GM21515 (cell line): ENCODE measurements around the gene CFAP54.
"Not testable (repeated sequence)": the region's sequence is repeated elsewhere in the genome, so short reads cannot be mapped to it uniquely, and the experiment has no call there.

Experiments used
- ATAC-seq: cut with Tn5 transposase; IDR thresholded peaks from one replicate; pipeline ENCODE4 v1.9.1; 2021; ENCODE audit not compliant: unreplicated experiment

CFAP54 gene

DNA sequence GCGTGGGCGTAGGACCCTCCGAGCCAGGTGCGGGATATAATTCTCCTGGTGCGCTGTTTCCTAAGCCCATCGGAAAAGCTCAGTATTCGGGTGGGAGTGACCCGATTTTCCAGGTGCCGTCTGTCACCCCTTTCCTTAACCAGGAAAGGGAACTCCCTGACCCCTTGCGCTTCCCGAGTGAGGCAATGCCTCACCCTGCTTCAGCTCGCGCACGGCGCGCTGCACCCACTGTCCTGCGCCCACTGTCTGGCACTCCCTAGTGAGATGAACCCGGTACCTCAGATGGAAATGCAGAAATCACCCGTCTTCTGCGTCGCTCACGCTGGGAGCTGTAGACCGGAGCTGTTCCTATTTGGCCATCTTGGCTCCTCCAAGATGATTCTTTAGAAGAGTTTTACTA, 240.1 kb downstream of the CFAP54 start:
- ATAC-seq: not testable (repeated sequence)

DNA sequence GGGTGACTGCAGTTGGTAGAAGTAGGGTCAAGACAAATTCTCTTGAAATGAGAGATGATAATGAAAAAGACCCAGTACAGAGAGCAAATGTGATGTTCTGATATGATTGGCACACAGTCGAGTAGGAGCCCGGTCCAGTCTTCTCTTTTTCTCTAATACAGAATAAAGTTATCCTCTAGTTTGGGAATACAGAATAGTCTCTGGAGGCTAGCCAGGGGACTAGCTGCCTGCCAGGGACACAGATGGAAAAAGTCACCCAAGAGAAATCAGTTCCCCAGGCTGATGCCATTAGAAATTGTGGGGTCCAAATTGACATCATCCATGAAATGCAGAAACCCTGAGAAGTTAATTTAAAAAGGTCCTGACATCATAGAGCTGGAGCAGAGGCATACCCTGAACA, 240.5 kb downstream of the CFAP54 start:
- ATAC-seq: no peak

DNA sequence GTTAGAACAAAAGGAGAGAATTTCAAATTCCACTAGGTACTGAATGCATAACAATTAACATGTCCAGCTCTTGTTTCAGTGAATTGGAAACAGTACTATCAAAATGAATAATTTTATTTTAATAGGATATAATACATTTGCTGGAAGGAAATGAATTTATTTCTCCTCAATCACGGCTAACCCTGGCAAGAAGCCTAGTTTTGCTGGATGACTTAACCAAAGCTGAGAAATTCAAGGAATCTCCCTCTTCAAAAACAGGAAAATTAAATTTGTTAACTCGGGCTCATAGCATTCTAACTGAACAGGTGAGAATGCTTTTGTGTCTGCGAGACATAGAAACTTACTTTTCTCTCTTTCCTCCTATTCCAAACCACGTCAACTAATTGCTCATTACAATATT, 254.2 kb downstream of the CFAP54 start:
- no peak for ATAC-seq

DNA sequence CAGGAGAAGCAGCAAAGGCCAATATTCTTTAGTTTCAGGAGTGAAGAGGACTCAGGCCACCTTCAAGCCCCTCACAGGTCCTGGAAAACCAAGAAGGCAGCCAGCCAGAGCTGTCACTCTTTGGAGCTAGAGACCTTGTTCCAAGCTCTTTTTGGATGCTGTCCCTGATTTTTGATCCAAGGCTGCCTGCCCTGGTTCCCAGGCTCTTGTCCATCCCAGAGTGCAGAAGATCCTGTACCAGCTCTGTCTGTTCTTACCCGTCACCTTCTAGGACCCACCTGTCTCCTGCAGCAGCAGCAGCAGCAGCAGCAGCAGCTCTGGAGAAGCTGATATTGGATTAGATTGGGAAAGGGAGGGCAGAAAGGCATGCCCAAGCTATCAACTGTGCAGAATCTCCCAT, 260.6 kb downstream of the CFAP54 start:
- no peak for ATAC-seq

DNA sequence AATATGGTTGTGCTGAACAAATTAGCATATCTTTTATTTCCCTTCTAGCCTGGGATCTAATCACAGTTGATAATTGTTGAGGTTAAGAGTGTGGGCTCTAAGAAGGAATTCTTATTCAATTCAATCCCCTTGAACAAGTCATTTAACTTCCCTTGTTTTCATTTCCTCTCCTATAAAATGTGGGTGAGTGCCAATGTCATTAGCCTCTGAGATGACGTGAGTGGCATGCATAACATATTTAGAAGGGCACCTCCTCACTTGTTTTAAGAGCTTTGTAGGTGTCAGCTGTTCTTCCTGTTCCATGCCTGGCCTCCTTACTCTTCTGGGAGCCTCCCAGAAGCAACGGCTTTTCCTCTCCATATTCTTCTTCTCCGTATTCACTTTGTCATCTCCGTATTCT, 262.2 kb downstream of the CFAP54 start:
- no peak for ATAC-seq

DNA sequence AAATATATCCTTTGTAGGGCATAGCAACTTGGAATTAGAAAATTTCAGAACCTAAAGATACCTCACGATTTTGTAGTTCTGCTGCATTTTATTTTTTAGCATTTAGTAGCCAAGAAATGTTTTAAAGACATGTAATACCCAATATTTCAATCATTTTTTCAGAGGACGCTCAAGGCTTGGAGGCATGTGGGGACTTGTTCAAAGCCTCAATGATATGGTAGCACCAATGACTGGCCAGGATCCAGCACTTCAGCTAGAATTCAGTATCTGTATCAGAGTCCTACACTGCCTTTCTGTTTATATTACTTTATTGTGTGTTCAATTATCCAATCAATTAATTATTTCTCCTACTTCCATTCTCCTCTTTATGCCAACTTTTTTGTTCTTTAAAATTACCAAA, 262.8 kb downstream of the CFAP54 start:
- no peak for ATAC-seq

DNA sequence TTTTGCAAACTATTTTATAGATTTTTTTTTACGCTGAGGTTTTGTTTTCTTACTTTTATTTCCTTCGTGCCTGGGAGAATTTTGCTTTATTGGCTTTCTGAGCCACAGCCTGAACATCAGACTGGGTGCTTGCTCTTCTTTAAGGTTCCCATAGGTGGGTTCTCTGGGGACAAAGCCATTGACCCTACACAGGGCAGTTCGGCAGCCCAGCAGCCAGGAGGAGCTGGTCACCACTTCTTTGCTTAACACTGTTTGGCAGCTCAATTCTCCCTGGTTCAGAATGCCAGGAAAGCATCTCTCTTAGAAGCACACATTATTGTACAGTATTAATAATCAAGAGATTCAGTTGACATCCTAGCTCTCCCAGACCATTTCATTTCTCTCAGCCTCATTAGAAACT, 276.9 kb downstream of the CFAP54 start:
- ATAC-seq: no peak

DNA sequence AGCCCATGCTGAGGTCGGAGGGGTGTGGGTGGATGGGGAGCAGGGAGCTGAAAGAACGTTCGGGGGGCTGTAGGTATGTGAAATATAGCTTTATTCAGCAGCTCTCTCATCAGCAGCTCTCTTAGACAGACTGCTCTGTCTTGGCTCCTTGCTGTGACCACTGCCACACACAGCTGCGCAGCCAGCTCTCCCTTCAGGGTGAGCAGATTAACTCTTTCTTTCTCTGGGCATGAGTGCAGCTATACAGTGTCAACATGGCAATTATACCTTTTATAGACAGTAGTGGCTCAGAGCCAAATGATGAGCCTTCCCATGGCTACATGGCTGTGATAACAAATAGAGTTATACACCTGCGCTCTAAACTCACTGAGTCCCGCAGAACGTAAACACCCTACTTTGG, 280.0 kb downstream of the CFAP54 start:
- ATAC-seq: no peak

DNA sequence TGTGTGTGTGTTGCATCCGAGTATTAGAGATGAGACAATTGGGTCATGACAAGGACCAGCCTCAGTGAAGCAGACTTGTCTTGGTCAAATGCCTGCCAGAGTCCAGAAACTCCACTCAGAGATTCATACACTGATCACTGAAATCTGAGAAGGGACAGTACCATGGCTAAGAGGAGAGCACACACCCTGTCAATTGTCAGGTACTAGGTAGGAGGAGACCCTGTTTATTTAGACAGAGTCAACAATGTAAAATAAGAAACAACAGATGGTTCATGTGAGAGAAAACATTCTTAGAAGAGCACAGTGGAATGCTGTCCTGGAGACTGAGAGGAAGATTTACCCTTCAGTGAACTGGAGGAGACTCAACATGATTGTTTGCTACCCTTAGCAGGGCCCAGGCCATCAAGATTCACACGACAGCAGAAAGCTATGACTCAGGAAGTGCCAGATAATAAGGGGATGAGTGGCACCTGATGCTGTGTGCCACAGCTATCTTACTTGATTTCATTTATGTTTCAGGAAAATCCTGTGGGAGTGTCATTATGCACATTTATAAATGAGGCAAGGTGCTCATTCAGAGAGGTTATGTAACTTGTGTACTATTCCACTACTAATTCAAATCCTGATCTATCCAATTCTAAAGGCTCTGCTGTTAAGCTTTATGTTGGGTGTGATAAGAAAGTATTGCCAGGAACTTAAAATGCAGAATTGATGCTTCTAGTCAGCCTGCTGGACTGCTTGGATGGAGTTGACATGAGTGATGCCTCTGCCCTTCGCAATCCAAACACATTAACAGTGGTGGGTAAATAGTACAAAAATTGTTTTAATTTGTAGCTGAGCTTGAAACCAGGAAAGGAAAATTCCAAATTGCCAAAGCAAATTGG, 281.1 kb downstream of the CFAP54 start:
- no peak for ATAC-seq

DNA sequence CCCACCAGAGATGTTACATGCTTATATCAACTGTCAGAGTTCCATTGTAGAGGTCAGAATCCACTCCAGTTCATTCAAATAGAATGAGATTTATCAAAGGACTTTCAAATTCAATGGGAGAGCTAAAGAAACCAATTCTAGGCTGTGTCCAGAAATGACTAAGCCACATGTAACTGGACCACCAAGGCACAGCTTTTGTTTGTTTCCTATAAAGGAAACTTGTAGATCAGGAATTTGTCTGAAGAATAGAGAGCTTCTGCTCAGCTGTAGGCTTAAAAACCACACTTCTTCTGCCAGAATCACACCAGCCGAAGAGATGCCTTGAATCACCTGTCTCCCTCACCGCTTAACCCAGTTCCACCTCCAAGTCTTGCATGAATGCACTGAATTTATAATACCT, 283.7 kb downstream of the CFAP54 start:
- no peak for ATAC-seq

DNA sequence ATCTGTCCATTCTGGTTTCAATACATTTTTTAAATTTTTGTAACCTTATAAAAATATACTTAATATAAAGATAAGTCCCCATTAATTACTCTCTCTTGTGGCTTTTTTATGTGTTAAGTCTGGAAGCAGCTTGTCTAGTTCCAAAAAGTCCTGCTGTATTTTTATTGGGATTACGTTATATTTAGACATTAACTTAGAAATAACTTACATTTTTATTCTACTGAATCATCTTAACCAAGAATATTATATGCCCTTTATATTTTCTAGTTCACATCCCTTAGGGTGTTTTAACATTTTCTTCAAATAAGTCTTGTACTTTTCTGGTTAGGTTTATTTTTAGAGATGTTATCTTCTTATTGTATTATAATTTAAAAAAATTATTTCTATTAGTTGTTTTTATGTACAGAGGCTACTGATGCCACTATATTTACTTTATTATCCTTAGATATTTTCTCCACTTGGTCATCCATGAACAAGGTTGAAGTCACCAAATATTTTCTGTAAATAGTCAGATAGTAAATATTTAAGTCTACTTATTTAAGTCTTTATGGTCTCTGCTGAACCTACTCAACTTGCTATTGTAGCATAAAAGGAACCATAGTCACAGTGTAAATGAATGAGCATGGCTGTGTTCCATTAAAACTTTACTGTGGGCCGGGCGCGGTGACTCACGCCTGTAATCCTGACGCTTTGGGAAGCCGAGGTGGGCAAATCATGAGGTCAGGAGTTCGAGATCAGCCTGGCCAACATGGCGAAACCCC, 285.3 kb downstream of the CFAP54 start:
- ATAC-seq: no peak

DNA sequence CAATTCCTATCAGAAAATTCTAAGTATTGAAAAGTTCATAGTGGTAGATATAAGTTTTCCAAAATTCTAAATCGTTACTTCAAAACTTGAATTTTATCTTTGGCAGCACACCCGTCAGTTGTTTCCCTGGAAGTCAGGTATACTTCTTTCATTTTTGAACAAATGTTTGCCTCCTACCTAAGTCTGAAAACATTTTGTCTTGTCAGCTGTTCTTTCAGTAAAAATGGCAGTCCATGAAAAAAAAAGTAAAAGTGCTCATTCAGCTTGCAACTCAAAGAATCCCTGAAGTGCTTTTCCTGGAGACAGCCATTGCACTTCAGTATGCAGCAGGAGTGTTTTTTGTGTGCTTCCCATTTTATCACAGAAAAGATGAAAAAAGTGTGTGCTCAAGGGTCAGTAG, 287.5 kb downstream of the CFAP54 start:
- no peak for ATAC-seq

DNA sequence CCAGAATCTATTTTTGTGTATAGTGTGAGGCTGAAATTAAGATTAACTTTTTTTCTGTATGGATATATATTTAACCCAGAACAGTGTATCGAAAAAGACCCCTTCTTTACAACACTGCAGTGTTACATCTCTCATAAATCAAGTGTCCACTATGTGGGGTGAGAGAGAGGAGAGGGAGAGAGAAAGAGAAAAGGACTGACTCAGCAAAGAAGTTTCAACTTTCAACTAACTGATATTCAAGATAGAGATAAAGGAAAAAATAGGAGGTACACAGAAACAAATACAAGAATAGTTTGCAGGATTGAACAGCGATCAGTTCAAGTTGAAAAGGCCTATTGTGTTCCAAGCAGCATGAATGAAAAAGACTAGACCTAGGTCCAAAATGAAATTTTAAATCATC, 291.0 kb downstream of the CFAP54 start:
- no peak for ATAC-seq

DNA sequence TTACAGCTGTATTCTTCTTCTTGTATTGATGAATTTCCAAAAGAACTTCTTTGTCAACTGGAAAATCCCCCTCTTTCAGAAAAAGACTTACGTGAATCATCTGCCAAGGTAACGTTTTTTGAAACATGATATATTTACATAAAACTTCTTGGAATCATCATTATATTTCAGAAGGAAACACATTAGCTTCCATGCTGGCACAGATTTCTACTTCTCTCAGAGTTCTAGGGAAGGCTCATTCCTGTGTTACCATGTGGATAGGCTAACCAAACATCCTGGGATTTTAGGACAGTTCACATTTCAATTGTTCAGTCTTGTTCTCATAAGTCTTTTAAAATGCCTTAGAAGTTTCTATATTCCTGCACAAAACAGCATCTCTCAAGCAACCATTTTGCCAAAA, 297.4 kb downstream of the CFAP54 start:
- ATAC-seq: no peak

DNA sequence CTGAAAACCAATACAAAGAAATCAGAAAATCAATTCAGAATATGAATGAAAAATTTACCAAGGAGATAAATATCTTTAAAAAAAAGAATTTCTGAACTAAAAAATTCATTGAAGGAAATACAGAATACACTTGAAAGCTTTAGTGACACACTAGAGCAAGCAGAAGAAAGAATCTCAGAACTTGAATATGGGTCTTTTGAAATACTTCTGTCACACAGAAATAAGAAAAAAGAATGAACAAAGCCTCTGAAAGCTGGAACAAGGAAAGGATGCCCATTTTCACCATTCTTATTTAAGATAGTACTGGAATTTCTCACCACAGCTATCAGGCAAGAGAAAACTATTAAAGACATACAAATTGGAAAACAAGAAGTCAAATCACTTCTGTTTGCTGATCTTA, 314.6 kb downstream of the CFAP54 start:
- ATAC-seq: no peak

DNA sequence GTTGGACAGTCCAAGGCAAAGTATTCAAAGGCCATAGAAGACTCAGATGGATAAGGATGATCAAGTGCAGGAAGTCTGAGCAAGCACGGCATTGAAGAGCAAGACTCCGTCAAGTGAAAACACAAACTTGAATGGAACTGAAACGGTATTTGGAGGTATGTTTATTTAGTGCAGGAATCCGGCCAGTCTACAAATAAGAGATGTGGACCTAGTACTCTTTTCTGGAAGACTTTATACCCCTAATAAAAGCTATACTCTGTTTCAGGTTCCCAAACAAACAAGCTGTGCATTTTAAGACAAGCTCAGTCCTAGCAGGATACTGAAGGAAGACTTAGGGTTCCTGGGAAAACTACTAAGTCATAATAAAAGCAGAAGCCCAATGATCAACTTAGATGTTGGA, 316.9 kb downstream of the CFAP54 start:
- ATAC-seq: no peak

DNA sequence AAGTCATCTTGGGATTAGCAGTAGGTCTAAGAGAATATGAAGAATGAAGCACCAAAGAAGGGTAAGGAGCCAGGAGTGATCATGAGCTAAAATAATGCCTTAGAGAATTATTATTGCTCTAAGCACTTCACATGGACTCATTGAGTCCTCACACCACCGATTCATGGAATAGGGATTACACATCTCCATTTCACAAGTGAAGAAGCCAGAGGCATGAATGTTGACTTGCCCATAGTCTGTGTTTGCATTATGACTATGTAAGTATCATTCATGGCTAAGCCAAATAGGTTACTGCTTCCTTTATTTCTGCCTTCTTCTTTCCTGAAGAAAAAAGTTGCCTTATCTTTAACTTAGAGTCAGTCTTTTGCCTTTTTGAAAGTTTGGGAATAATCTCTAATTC, 318.4 kb downstream of the CFAP54 start:
- ATAC-seq: no peak

DNA sequence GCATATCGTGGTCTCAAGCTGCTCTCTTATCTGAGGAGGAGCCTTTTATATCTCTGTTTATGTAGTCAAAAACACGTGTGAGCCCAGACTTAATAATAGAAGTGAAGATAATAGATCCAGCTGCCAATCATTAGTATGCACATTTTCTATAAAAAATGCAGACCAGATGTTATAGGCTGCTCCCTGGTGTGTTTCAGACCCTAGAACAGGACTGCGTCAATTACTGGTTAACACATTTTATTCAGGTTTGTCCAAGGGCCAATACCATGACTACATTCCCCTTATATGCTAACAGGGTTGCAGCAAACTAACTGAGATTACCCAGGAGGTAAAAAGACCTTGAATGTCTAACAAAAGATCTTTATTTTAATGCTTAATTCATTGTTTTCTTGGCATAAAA, 319.2 kb downstream of the CFAP54 start:
- no peak for ATAC-seq

DNA sequence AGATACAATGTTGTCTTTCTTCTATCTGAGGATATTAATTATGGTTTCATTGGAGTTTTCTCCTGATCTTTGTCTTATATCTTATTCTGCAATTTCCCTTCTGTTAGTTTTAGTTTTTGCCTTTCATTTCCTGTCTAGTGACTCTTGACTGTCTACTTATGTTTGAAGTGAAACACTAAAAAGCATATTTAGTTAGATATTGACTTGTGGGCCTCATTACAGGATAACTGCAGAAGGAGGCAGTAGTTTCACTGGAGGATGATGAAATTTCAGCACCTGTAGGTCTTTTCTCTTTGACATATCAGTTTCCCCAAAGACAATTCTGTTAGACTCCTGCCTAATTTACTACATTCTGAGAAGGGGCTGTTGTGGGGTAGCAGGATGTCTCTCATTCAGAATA, 320.1 kb downstream of the CFAP54 start:
- ATAC-seq: no peak

DNA sequence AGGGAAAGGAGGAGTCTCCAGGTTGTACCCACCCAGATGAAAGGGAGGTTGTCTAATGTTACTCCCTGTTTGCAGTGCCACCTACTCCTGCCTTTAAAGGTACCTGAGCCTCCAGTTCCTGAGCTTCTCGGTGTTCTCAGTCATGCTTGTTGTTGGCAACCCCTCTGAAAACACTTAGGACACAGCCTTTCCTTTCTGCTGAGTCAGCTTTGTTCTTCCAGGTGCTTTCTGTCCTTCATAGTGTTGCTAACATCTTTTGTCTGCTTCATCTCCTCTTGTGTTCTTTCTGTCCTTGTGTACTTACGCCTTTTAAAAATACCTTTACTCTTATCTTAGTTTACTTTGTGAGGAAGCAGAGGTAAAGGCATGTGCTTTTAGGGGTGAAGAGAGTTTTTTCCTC, 320.7 kb downstream of the CFAP54 start:
- ATAC-seq: no peak

DNA sequence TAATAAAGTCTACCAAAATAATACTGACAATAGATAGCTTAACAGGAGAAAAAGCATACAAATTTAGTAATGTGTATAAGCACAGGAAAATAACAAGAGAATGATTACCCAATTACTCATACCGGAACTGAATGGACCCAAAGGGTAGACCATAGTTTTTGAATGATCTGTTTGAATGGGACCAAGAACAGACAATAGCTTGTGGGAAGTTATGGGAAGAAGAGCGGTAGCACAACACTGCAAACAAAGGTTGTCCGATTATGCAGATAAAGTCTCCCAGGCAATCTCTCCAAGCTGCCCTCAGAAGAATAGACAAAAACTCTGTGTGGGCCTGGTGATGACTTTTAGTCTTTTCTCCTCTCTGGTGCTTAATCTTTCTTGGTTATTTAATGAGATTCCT, 321.1 kb downstream of the CFAP54 start:
- no peak for ATAC-seq

DNA sequence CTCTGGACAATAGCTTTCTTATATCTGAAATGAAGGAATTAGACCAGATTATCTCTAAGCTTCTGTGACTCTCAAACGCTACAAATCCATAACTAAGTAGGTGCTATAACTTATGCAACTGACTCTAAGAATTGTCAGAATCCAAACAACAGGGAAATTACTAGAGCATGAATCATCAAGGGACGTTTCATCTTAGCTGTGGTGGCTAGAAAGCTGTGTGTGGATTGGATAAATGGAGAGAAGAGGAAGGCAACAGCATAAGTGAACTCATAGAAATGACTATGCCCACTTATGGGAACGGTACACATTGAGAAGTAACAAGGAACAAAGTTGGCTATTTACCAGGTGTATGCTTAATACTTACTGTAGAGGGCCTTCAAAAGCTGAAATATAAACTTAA, 321.7 kb downstream of the CFAP54 start:
- no peak for ATAC-seq
